Renal pelvis (tissue), 12 donors: ENCODE measurements around the gene KIF3B. TPM values are rescaled to one million over a fixed set of nuclear protein-coding genes. Genes with fewer than 3 reads are reported as not detected.

ENCODE experiments used
- DNase-seq: peaks from one replicate; pipeline ENCODE4 v3.0.0-alpha.2; 2013
- long read RNA-seq, 16 experiments: transcript quantifications; one replicate each; lab custom pipeline, GENCODE V29; 2026
- polyA plus RNA-seq, 3 donors: library from polyadenylated mRNA; unstranded; fragments of 120-200 nt; gene quantifications; one replicate each; pipeline ENCODE4 v1.2.1, GENCODE V29; 2013; ENCODE audit not compliant: insufficient read length in 3 of 3

Gene KIF3B
- 10 to 100 TPM; 36.4 to 47.3 (median 38.6) TPM for polyA plus RNA-seq
- long read RNA-seq, donor 1, result 0 reads
- long read RNA-seq, donor 2, full-length matches to known transcripts, result 1 of 1 reads
- long read RNA-seq, donor 2, partial matches to known transcripts, result 0 of 1 reads
- long read RNA-seq, donor 2, other reads (novel, unspliced or antisense), result 0 of 1 reads
- long read RNA-seq, donor 3, partial matches to known transcripts, result 11 of 11 reads
- long read RNA-seq, donor 3, other reads (novel, unspliced or antisense), result 0 of 11 reads
- long read RNA-seq, donor 4, full-length matches to known transcripts, result 2 of 2 reads
- long read RNA-seq, donor 4, partial matches to known transcripts, result 0 of 2 reads
- long read RNA-seq, donor 4, other reads (novel, unspliced or antisense), result 0 of 2 reads
- long read RNA-seq, donor 5, full-length matches to known transcripts, result 1 of 14 reads
- long read RNA-seq, donor 5, partial matches to known transcripts, result 13 of 14 reads
- long read RNA-seq, donor 5, other reads (novel, unspliced or antisense), result 0 of 14 reads
- long read RNA-seq, donor 6, full-length matches to known transcripts, result 1 of 8 reads
- long read RNA-seq, donor 6, partial matches to known transcripts, result 7 of 8 reads
- long read RNA-seq, donor 6, other reads (novel, unspliced or antisense), result 0 of 8 reads
- long read RNA-seq, donor 7, full-length matches to known transcripts, result 1 of 7 reads
- long read RNA-seq, donor 7, partial matches to known transcripts, result 6 of 7 reads
- long read RNA-seq, donor 7, other reads (novel, unspliced or antisense), result 0 of 7 reads
- long read RNA-seq, donor 8, full-length matches to known transcripts, result 1 of 1 reads
- long read RNA-seq, donor 8, partial matches to known transcripts, result 0 of 1 reads
- long read RNA-seq, donor 8, other reads (novel, unspliced or antisense), result 0 of 1 reads
- long read RNA-seq, donor 9, full-length matches to known transcripts, result 3 of 24 reads
- long read RNA-seq, donor 9, partial matches to known transcripts, result 21 of 24 reads
- long read RNA-seq, donor 9, other reads (novel, unspliced or antisense), result 0 of 24 reads
- long read RNA-seq, donor 10, full-length matches to known transcripts, result 1 of 6 reads
- long read RNA-seq, donor 10, partial matches to known transcripts, result 5 of 6 reads
- long read RNA-seq, donor 10, other reads (novel, unspliced or antisense), result 0 of 6 reads
- long read RNA-seq, donor 11, partial matches to known transcripts, result 18 of 18 reads
- long read RNA-seq, donor 11, other reads (novel, unspliced or antisense), result 0 of 18 reads
- long read RNA-seq, donor 12, full-length matches to known transcripts, result 3 of 24 reads
- long read RNA-seq, donor 12, partial matches to known transcripts, result 21 of 24 reads
- long read RNA-seq, donor 12, other reads (novel, unspliced or antisense), result 0 of 24 reads
- long read RNA-seq, donor 13, partial matches to known transcripts, result 20 of 20 reads
- long read RNA-seq, donor 13, other reads (novel, unspliced or antisense), result 0 of 20 reads
- long read RNA-seq, donor 14, partial matches to known transcripts, result 7 of 7 reads
- long read RNA-seq, donor 14, other reads (novel, unspliced or antisense), result 0 of 7 reads
- long read RNA-seq, donor 15, full-length matches to known transcripts, result 1 of 6 reads
- long read RNA-seq, donor 15, partial matches to known transcripts, result 5 of 6 reads
- long read RNA-seq, donor 15, other reads (novel, unspliced or antisense), result 0 of 6 reads
- long read RNA-seq, donor 16, partial matches to known transcripts, result 12 of 12 reads
- long read RNA-seq, donor 16, other reads (novel, unspliced or antisense), result 0 of 12 reads

DNA sequence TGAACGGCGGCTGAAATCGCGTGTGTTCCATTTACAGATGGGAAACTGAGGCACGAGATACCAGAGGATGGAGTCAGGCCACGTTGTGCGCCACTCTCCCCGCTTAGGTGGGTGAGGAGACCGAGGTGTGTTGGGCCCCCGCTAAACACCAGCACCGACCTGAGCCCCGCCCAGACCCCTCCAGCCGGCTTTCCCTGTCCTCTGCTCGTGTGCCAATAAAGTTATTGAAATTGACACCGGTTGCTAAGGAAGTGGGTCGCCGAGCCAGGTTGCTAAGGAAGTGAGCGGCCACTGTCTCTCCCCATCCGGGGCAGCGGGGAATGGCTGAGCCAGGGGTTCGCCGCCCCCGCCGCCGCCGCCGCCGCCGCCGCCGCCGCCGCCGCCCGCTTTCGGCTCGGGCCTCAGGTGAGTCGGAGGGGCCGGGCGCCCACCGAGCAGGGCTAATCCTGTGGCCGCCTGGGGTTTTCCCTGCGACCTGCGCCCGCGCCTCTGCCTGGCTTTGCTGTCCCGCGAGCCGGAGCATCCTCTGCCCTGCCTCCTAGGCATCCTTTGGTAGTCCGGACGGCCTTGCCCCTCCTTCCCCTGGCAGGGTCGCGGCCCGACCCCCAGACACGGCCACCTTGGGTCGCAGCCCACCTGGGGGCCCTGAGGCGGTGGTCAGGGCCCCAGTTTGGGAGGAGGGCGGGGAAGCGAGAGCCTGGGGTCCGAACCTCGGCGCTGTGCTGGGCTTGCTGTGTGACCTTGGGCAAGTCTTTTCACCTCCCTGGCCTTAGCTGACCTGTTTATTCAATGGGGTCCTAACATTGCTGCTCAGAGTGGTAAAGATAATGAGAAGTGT lies at the start of gene KIF3B:
KIF3B (plus strand) TSS at position 291 of the 838 bp plus-strand sequence. CDS start 32,127 bp downstream, outside the sequence.
- peak; percentile 86 for DNase-seq

DNA sequence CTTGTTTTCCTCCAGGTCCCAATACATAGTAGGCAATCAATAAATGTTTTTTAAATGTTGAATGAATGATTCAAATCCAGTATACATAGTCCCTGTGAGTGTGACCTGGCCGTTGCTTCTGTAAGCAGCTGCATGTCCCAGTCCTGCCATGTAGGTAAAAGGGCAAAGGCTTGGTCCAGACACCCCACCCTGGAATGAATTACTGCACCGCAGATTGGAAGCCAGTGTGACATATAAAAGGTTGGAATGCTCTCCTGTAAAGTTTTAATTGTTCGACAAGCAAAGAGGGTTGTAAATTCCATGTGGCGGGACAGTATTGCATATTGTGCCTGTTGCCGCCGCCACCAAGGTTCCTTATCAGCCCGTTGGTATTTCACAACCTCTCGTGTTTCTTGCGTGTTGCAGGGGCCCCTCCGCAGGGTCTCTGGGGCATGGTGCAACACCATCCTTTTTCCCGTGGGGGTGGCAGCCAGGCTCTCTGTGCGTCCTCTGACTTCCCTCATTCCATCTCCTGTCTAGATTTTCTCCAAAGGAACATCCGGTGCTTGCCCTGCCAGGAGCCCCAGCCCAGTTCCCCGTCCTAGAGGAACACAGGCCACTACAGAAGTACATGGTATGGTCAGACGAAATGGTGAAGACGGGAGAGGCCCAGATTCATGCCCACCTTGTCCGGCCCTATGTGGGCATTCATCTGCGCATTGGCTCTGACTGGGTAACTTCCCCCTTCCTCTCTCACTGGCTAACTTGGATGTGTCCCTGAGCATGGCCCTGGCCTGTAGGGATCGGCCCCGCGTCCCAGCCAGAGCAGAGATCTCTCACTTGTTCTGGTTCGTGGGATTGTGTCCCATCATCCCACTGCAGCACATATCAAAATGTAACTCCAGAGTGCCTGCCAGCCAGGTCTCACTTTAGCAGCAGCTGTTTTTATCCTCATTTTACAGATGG lies 49.4 kb upstream of the KIF3B start:
- no peak for DNase-seq

DNA sequence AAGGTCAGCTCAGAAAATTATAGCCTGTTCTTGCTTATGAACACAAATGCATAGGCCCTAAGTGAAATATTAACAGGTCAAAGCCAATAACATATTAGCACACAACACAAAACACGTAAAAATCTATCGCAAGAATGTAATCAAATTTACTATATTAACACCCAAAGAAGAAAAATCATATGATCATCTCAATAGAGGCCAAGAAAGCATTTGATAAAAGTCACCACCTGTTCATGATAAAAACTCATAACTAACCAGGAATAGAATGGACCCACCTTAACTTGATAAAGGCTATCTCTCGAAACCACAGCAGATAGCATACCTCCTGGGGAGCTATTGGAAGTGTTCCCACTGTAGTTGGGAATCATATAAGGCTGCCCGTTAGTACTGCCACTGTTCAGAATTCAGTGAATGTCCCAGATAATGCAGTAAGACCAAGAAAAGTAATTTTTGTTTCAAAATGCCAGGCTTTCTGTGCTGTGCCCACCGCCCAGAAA lies 48.2 kb upstream of the KIF3B start:
- no peak for DNase-seq

DNA sequence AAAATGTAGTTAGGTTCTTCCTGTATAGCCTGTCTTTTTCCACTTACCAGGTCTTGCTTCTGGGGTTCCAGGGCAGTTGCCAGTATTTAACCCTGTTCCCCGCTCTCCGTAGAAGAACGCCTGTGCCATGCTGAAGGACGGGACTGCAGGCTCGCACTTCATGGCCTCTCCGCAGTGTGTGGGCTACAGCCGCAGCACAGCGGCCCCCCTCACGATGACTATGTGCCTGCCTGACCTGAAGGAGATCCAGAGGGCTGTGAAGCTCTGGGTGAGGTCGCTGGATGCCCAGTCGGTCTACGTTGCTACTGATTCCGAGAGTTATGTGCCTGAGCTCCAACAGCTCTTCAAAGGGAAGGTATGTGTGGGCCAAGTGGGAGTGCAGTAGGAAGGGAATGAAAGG lies 46.7 kb upstream of the KIF3B start:
- DNase-seq, result no peak

DNA sequence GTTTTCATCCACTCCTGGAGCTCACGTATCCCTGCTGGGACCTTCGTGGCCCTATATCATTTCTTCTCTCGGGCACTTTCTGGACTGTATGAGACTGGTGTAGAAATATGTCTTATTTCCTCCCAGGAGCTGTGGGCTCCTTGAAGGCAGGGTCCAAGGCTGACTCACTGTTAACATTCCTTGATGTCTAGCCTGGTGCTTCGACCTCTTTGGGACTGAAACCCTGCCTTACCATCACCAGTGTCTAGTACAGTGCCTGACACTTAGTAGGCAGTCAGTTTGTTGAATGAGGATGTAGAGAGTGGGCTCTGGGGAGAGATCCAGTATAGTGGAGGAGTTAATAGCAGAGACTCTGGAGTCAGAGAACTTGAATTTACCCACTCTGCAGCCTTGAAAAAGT lies 46.2 kb upstream of the KIF3B start:
- DNase-seq, result no peak

DNA sequence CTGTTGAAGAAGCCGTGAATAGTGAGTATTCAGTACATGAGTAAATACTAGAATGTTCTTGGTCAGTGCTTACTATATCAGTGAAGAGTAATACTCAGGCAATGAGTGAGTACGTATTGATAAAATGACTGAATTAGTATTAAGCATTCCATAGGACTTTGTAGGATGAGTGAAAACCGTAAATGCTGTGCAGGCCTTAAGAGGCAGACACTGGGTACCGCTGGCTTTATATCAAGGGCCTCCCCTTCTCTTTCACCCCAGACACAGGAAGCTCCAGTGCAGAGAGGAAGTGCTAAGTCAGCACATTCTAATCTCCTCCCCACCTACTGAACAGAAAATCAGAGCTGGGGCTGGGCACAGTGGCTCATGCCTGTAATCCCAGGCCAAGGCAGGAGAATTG lies 45.6 kb upstream of the KIF3B start:
- no peak for DNase-seq

DNA sequence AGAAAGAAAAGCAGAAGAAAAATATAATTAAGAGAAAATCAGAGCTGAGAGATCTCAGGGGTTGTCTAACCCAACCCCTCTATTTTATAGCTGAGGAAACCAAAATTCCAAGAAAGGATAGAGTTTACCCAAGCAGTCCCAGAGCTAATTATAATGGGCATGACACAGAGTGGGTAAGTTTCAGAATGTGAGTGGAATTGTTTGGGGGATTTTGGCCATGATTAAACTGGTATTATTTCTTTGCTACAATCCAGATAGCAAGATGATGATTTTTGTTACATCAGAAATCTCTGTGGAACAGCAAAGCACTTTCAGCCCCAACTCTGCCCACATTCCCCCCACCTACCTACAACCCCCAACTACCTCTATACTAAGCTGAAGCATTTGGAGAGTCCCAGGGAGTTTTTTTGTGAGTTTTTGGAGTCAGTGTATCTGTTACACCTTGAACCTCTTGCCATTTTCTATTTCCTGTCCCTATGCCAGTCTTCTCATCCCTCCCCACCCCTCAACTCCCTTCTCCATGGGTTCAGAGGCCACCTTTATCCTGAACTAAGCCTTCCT lies 45.0 kb upstream of the KIF3B start:
- DNase-seq, result no peak

DNA sequence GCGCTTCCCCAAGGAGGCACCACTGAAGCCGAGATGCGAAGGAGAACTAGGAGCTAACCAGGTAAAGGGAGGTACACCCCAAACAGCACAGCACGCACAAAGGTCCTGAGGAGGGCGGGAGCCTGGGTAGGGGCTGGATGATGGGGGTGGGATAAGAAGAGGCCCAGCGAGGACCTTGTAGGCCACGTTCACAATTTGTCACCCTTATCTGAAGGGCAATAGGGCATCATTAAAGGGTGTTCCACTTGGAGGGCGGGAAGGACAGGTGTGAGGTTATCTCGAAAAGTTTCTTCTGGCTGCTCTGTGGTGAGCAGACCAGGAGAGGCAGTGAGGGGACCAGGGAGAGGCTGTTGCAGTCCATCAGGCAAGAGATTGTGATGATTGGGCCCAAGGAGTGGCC lies 44.2 kb upstream of the KIF3B start:
- DNase-seq, result no peak

DNA sequence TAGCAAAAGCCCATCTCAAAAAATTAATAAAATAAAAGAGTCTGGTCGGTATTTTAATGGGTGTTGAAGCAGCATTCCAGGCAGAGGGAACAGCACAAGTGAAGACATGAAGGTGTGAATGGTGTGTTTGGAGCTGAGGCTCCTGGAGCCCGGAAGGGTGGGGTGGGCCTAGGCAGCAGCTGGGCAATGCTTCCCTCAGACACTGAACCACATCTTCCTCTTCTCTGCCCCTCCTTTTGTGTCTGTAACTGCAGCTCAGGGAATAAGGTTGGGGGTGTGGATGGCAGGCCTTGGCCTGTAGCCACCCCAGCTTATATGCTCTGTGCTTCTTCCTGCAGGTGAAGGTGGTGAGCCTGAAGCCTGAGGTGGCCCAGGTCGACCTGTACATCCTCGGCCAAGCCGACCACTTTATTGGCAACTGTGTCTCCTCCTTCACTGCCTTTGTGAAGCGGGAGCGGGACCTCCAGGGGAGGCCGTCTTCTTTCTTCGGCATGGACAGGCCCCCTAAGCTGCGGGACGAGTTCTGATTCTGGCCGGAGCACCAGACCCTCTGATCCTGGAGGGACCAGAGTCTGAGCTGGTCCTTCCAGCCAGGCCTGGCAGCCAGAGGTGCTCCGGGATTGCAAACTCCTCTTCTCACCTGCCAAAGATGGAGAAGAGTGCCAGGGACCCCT lies 43.2 kb upstream of the KIF3B start:
- DNase-seq, result no peak

DNA sequence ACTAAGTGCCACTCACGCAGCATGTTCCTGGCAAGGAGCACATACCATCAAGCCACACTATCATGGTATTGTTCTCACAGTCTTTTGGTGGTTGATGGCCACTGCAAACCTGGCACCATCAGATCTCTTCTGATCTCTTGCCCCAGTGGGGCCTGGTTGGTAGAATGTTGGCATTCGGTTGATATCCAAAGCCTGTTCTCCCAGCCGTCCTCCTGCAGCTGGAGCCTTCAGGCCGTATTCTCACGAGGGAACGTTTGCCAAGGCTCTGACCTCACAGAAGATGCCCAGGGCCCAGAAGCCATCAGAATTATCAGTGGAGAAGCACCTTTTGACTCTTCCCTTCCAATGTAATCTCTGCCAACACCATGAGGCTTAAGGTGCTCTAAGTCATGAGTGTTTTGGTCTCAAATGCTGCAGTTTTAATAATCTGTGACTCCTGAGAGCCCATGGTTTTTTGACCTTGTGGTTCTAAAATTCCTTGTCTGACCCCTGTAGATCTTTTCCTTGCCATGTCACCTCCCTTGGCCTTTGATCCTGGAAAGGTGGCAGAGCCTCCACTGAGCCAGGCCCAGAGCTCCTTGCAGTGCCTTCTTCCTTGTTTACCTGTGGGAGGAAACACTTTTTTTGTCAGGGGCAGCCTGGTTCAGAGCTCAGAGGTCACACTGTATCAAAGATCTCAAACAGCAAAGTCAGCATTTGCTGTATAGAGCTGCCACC lies 42.0 kb upstream of the KIF3B start:
- no peak for DNase-seq

DNA sequence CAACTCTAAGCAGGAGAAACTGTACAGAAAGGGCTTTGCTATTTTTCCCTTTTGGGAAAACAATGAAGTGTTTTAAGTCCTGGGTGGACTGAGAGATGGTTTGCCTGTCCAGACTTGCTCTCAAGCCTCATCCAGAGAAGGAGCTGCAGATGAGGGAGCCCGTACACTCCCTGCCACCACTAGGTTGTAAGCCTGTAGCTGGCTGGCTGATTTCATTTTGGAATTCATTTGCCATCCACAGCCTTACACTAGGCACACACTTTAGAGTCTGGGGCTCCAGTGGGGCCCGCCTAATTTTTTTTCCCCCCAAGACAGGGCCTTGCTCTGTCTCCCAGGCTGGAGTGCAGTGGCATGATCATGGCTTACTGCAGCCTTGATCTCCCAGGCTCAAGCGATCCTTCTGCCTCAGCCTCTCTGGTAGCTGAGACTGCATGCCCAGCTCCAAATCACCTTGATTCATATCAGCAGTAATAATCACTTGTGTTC lies 41.4 kb upstream of the KIF3B start:
- DNase-seq, result no peak

DNA sequence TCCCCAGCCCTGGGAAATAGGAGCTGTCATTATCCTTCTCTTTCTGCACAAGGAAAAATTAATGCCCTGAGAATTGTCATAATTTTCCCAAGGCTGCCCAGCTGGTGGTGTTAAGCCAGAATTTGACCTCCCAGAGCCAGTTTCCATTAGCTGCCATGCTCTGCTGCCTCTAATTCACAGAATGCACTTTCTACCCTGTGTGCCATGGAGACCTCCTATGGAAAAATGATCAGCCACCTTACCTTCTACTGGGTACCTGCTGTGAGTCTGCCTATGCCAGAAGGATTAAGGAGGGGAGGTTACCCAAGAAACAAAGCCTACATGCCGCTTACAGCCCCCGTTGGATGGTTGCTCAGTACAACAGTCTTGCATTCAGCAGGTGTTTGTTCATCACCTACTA lies 40.6 kb upstream of the KIF3B start:
- DNase-seq, result no peak

DNA sequence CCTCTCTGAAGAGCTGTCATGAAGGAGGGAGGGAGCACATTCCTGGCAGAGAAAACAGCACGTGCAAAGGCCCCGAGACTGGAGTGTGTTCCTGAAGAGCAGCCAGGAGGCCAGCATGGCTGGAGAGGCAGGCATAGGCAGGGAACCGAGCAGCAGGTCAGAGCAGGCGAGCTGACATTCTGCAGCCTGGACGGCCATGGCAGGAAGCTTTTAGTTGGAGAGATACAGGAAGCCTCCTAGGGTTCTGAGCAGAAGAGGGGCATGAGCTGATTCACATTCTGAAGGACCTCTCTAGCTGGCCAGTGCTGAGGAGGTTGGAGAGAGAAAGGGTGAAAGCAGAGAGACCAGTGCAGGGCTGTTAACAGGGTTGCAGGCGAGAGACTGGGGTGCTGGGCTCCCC lies 40.0 kb upstream of the KIF3B start:
- no peak for DNase-seq

DNA sequence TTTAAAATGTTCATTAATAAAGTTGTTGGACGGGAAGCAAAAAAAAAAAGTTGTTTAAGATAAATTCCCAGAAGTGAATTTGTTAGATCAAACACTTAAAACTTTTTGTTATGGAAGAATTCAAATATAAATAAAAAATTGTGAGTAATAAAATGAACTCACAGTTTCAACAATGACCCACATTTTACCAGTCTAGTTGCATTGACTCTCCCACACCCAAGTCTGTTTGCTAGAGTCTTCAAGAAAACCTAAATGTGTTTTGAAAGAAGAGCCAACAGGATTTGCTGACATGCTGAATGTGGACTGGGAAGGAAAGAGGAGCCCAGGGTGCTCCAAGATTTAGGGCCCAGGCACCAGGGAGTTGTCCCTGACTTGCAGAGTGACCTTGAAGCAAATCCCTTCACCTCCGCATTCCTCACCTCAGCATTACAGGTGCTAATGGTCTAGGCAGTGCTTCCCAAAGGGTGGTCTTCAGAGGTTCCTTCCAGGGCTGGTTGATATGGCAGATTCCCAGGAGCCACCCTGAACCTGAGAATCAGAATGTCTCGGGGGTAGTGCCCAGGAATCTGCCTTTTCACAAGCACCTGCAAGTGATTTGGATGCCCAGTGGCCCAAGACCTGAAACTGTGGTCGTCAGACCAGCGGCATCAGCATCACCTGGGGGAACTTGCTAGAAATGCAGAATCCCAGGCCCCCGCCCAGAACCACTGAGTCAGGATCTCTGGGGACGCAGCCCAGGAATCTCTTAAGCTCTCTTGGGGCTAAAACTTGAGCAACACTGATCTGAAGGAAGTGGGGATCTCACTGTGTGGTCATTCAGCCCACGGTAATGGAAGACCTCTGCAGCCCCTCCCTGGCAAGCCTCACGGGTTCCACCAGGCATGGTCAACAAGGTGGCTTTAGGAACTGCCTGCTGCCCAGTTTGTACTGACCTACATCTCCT lies 38.7 kb upstream of the KIF3B start:
- DNase-seq, result no peak

DNA sequence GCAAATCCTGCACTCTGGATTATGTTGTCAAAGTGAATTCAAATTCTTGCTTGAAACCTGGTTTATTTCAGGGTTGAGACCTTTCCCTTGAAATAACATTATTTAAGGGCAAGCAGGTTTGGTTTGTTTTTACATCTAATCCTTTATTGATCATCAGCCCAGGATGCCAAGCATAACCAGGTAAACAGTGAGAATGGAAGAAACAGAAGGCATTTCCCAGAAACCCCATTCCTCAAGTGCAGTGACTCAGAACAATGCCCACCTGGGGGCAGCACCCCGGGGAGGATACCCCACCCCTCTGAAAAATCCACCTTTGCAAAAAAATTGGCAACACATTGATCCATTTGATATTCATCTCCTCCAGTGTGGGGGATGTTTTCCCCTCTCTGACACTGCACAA lies 37.2 kb upstream of the KIF3B start:
- peak; percentile 27 for DNase-seq

DNA sequence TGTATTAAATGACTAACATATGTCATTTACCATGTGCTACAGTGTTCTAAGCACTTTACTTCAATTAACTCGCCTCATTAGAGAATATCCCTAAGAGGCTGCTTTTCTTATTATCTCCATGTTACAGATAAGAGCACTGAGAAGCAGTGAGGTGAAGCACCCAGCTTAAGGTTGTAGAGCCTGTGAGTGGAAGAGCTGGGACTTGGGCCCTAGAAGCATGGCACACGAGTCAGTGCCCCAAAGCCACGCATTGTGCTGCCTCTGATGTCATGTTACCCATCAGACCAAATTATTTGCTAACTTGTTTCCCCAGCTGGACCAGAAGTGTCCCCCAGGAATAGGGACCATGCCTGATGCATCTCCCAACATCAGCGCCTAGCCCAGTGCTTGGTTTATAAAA lies 35.6 kb upstream of the KIF3B start:
- no peak for DNase-seq
